C4-2B (cell line): ENCODE measurements around the gene OR6N1.

ENCODE experiments used
- H3K27ac ChIP-seq: fragments of 450-650 bp; 2 replicates; pipeline ENCODE4 v1.5.1; 2017
- ZFX ChIP-seq: fragments of 450-650 bp; IDR thresholded peaks from 2 replicates; pipeline ENCODE4 v1.6.1; 2017
- TF ChIP-seq, protein P1 (sequence below): fragments of 450-650 bp; conservative IDR thresholded peaks from 2 replicates; pipeline ENCODE4 v1.5.1; 2017; ENCODE audit warnings: mild to moderate bottlenecking

OR6N1 gene

DNA sequence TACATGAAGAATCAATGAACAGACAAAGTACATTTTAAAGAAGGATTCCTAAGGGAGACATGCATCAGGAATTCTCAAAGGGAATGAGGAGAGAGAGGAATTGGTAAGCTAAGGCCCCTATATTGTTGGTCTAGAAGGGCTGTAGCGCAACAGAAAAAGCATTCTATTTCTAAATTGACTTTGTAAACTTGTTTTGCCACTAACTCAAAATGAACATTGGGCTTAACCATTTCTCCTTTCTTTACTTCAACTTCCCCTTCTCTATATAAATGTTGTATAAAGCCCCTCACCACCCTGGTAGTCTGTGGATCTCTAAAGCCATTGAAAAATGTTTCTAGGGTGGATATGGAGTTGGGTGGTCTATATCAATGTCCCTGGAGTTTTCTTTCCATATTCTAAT is 29.4 kb upstream of the OR6N1 start:
- TF ChIP-seq ZFX = no peak
- TF ChIP-seq, protein P1, sequence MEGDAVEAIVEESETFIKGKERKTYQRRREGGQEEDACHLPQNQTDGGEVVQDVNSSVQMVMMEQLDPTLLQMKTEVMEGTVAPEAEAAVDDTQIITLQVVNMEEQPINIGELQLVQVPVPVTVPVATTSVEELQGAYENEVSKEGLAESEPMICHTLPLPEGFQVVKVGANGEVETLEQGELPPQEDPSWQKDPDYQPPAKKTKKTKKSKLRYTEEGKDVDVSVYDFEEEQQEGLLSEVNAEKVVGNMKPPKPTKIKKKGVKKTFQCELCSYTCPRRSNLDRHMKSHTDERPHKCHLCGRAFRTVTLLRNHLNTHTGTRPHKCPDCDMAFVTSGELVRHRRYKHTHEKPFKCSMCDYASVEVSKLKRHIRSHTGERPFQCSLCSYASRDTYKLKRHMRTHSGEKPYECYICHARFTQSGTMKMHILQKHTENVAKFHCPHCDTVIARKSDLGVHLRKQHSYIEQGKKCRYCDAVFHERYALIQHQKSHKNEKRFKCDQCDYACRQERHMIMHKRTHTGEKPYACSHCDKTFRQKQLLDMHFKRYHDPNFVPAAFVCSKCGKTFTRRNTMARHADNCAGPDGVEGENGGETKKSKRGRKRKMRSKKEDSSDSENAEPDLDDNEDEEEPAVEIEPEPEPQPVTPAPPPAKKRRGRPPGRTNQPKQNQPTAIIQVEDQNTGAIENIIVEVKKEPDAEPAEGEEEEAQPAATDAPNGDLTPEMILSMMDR = no peak
- H3K27ac ChIP-seq = no peak overlapping the region

DNA sequence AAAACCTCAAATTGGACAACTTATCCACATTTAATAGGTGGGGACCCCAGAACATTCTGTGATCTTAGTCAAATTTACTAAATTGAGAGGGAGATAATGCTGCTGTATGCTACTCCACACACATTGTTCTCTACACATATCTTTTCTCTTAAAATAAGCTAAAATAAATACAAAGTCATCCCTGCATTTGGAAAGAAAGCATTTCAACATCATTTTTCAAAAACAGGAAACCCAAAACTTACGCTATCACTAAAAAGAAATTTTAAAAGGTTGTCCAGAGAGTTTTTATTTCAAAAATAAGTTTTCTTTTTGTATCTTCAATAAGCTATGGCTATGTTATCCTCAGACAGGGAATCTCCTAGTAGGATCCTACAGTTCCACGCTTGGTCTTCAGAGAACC is 28.5 kb upstream of the OR6N1 start:
- TF ChIP-seq ZFX = no peak
- TF ChIP-seq, protein P1 = no peak
- no peak overlapping the region for H3K27ac ChIP-seq

DNA sequence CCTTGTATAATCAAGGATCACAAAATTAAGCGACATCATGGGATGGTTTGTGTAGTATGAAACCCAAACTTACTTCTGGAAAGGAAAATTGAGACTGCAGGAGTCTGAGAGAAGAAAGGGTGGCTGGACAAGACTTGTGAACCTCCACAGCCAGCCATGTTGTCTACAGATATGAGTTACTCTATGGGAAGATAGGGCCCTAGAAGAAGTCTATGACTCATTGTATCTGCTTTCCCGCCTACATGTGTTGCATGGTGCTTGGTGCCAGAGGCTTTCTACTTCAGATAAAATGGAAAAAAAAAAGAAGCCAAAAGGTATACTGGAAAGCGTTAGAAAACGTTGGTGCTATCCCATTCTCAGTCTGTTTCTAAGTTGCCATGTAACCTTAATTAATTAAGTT is 27.7 kb upstream of the OR6N1 start:
- TF ChIP-seq, protein P1 = no peak
- TF ChIP-seq ZFX = no peak
- no peak overlapping the region for H3K27ac ChIP-seq

DNA sequence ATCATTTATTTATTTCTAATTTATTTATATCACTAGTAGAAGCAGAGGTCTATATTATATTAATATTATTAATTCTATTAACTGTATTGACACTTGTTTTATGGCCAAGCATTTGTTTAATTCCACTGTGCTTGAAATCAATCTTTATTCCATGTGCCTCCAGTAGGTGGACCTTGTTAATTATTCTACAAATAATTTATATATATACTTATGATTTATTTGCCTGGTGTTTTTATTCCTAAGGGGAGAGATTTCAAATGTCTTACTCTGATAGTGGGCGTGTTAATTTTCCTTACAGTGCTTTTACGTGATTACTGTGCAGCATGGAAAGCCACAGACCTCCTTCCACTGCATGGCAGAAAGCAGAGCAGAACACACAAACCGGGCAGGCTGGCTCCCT is 26.5 kb upstream of the OR6N1 start:
- H3K27ac ChIP-seq = no peak overlapping the region
- TF ChIP-seq ZFX = no peak
- TF ChIP-seq, protein P1 = peak; percentile 30

DNA sequence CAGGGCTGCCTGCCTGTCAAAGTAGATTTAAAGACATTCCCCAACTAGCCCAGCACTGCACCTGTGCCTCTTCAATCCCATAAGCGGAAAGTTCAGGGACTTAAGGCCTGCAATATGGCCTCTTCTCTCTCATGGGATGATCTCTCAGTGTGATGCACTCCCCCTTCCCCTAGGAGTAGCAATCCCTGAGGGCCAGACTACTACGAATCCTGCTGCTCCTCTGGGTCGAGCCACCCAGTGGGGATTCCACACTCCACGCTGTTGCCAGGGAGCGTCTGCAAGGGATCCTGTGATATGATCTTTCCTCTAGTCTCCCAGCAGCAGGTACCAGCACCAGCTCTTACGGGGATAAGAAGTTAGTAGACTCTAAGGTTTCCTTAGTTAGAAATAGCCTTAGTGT is 22.3 kb upstream of the OR6N1 start:
- no peak overlapping the region for H3K27ac ChIP-seq
- TF ChIP-seq, protein P1 = no peak
- no peak for TF ChIP-seq ZFX

DNA sequence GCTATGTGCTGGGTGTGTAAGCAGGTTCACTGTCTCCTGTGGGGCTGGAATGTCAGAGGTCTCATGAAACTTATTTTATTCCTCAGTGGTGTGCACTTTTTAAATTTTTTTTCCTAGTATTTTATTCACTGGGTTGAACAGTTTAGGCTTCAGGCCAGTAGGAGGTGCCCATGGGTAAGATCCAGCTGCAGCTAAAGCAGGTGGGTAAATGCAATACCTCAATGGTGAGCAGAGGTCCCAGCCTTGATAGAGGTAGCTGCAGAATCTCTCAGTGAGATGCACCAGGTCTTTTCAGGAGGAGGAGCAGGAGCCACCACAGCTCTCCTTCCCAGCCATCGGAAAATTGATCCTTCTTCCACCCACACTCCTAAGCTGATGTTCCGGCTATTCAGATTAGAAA is 21.6 kb upstream of the OR6N1 start:
- H3K27ac ChIP-seq = no peak overlapping the region
- no peak for TF ChIP-seq ZFX
- TF ChIP-seq, protein P1 = peak; percentile 44

DNA sequence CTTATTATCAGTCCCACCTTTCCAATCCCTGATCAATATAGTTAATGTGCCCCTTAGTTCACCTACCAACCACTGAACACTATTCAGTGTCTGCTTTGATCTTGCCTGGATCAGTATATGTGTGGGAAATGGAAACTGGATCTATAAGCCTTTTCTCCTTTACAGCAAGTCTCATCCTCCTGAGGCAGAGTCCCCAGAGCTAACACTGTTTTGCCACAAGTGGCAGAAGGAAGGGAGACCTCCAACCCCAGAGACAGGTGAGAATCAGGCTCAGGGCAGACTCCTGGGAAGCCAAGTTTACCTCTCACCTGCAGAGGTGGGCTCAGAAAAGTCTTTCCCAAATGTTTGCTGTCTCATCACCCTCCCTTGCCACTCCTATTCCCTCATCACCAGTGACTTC is 9.1 kb upstream of the OR6N1 start, which contains the start of gene OR6N2:
Gene OR6N2 (minus strand): TSS at position 101 of the 400 bp plus-strand sequence. CDS start 3,569 bp downstream, outside the sequence.
- TF ChIP-seq, protein P1 = no peak
- no peak for TF ChIP-seq ZFX
- no peak within 1 kb of the TSS for H3K27ac ChIP-seq
